ENCODE measurements around the gene SLC35G4.

The SLC35G4 gene

DNA sequence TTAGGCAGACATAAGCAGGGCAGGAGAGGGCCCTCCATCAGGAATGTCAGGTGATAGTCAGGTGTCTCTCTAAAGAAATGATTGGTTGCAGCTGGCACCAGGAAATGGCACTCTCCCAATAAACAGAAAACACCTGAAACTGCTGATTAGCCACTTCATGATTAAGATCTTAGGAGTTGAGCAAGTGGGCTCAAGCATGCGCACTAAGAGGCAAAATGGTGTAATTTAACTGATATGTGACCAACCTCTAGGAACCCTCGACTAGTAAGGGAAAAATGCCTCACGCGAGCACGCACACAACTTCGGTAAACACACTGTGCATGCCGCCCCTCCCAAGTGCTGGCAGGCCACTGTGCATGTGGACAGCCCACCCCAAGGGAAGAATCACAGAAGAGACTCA lies 23.8 kb upstream of the SLC35G4 start:
- no peak for DNase-seq (ENCODE audit: low spot score)
- no peak overlapping the region for H3K27ac ChIP-seq (ENCODE audit: poor library complexity, severe bottlenecking)
- TF ChIP-seq, protein P1, sequence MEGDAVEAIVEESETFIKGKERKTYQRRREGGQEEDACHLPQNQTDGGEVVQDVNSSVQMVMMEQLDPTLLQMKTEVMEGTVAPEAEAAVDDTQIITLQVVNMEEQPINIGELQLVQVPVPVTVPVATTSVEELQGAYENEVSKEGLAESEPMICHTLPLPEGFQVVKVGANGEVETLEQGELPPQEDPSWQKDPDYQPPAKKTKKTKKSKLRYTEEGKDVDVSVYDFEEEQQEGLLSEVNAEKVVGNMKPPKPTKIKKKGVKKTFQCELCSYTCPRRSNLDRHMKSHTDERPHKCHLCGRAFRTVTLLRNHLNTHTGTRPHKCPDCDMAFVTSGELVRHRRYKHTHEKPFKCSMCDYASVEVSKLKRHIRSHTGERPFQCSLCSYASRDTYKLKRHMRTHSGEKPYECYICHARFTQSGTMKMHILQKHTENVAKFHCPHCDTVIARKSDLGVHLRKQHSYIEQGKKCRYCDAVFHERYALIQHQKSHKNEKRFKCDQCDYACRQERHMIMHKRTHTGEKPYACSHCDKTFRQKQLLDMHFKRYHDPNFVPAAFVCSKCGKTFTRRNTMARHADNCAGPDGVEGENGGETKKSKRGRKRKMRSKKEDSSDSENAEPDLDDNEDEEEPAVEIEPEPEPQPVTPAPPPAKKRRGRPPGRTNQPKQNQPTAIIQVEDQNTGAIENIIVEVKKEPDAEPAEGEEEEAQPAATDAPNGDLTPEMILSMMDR (IDR thresholded peaks at IDR 0.05; ENCODE audit: poor library complexity, severe bottlenecking) = no peak
- H3K4me1 ChIP-seq (ENCODE audit: insufficient read depth, poor library complexity, severe bottlenecking) = no peaks in the 10 kb centered on the region
- H3K9me3 ChIP-seq (ENCODE audit: severe bottlenecking) = no peaks in the 10 kb centered on the region
- no peak overlapping the region for H3K4me3 ChIP-seq (ENCODE audit: severe bottlenecking)
- no peaks in the 10 kb centered on the region for H3K27me3 ChIP-seq (ENCODE audit: insufficient read depth, poor library complexity, severe bottlenecking)
- no peak for ATAC-seq (ENCODE audit: low read depth)
- H3K36me3 ChIP-seq (ENCODE audit: low read depth) = no peaks in the 10 kb centered on the region

DNA sequence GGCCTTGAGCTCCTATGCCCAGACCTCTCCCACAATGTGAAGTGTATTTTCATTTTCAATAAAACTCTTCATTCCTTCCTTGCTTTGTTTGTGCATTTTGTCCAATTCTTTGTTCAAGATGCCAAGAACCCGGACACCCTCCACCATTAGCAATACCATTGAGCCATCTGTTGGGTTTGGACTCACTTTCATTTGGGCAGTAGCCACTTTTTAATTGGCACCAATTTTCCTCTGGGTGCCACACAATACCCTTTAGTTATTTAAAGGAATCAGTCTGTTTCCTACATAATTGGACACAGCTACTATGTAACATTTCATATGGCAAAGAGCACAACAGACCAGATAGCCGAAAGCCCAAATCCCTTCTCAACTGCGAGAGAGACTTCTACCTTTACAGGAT lies 22.5 kb upstream of the SLC35G4 start:
- DNase-seq (ENCODE audit: low spot score) = no peak
- no peaks in the 10 kb centered on the region for H3K4me1 ChIP-seq (ENCODE audit: insufficient read depth, poor library complexity, severe bottlenecking)
- H3K4me3 ChIP-seq (ENCODE audit: severe bottlenecking) = no peak overlapping the region
- no peak overlapping the region for H3K27ac ChIP-seq (ENCODE audit: poor library complexity, severe bottlenecking)
- TF ChIP-seq, protein P1 (IDR thresholded peaks at IDR 0.05; ENCODE audit: poor library complexity, severe bottlenecking) = no peak
- H3K36me3 ChIP-seq (ENCODE audit: low read depth) = no peaks in the 10 kb centered on the region
- no peak for ATAC-seq (ENCODE audit: low read depth)
- H3K9me3 ChIP-seq (ENCODE audit: severe bottlenecking) = no peaks in the 10 kb centered on the region
- H3K27me3 ChIP-seq (ENCODE audit: insufficient read depth, poor library complexity, severe bottlenecking) = no peaks in the 10 kb centered on the region

DNA sequence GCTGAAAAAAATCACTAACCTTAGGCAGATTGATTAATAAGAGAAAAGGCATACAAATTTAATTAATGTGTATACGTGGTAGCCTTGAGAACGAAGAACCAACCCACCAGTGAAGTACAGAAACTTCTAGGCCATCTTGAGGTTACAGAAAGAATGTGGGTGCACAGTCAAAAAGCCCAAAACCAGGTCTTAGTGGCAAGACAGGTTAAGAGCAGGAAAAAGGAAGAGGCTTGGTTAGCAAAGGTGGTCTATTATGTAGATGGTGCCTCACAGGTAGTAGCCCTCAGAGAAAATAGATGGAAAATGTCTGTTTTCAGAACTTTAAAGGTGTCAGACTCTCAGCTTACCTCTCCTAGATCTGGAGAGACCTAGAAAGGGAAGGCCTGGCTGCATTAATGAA lies 22.0 kb upstream of the SLC35G4 start:
- no peak for DNase-seq (ENCODE audit: low spot score)
- Histone ChIP-seq H3K36me3 (ENCODE audit: low read depth) (no peaks in the 10 kb centered on the region), H3K4me1 (ENCODE audit: insufficient read depth, poor library complexity, severe bottlenecking) (no peaks in the 10 kb centered on the region), H3K27me3 (ENCODE audit: insufficient read depth, poor library complexity, severe bottlenecking) (no peaks in the 10 kb centered on the region), H3K4me3 (ENCODE audit: severe bottlenecking) (no peak overlapping the region), H3K27ac (ENCODE audit: poor library complexity, severe bottlenecking) (no peak overlapping the region), H3K9me3 (ENCODE audit: severe bottlenecking) (no peaks in the 10 kb centered on the region)
- no peak for ATAC-seq (ENCODE audit: low read depth)
- TF ChIP-seq, protein P1 (IDR thresholded peaks at IDR 0.05; ENCODE audit: poor library complexity, severe bottlenecking) = no peak

DNA sequence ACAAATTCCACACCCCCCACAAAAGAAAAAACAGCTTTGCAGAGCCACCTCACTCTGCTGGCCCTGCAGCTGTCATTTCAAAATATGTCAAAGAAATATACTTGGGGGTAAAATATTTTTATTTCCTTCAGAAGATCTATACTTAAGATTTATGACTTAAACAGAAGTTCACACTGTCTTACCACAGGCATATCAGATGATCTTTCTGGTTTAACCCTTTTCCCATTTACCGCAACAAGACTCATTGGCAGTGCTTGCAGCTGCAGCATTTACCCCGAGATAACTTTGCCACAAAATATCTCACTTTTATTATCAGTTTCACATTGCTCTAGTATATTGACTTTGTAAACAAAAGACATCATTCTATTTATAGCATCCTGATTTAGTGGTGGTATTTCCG lies 21.6 kb upstream of the SLC35G4 start:
- Histone ChIP-seq H3K4me3 (ENCODE audit: severe bottlenecking) (no peak overlapping the region), H3K4me1 (ENCODE audit: insufficient read depth, poor library complexity, severe bottlenecking) (no peaks in the 10 kb centered on the region), H3K36me3 (ENCODE audit: low read depth) (no peaks in the 10 kb centered on the region), H3K9me3 (ENCODE audit: severe bottlenecking) (no peaks in the 10 kb centered on the region), H3K27ac (ENCODE audit: poor library complexity, severe bottlenecking) (no peak overlapping the region), H3K27me3 (ENCODE audit: insufficient read depth, poor library complexity, severe bottlenecking) (no peaks in the 10 kb centered on the region)
- TF ChIP-seq, protein P1 (IDR thresholded peaks at IDR 0.05; ENCODE audit: poor library complexity, severe bottlenecking) = no peak
- ATAC-seq (ENCODE audit: low read depth) = no peak
- DNase-seq (ENCODE audit: low spot score) = no peak

DNA sequence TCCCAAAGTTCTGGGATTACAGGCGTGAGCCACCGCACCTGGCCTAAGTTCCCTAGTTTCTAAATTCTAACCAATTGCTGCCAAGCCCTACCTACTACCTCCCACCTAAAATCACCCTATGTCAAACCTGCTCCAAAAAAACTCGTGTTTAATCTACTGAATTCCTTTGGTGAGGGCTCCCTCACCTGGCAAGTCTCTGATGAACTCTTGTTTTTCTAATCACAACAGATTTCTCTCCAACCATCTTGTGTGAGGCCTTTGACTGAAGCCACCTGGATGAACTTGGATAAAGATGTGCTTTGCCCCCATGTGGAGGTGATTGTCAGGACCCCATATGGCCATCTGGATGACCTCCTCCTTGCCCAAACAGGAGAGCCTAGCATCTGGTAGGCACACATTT lies 17.4 kb upstream of the SLC35G4 start:
- H3K9me3 ChIP-seq (ENCODE audit: severe bottlenecking) = no peaks in the 10 kb centered on the region
- no peaks in the 10 kb centered on the region for H3K4me1 ChIP-seq (ENCODE audit: insufficient read depth, poor library complexity, severe bottlenecking)
- DNase-seq (ENCODE audit: low spot score) (no peak), ATAC-seq (ENCODE audit: low read depth) (no peak)
- no peaks in the 10 kb centered on the region for H3K27me3 ChIP-seq (ENCODE audit: insufficient read depth, poor library complexity, severe bottlenecking)
- no peak overlapping the region for H3K27ac ChIP-seq (ENCODE audit: poor library complexity, severe bottlenecking)
- no peak overlapping the region for H3K4me3 ChIP-seq (ENCODE audit: severe bottlenecking)
- no peaks in the 10 kb centered on the region for H3K36me3 ChIP-seq (ENCODE audit: low read depth)
- TF ChIP-seq, protein P1 (IDR thresholded peaks at IDR 0.05; ENCODE audit: poor library complexity, severe bottlenecking) = no peak

All from RWPE2 (cell line).